ENCODE measurements around the gene VEGFA.

VEGFA gene

GRCh38 chr6:43763812-43764522 is 6.0 kb upstream of the VEGFA start:
- no peak for TF ChIP-seq PATZ1 (CRISPR knock-in tag; IDR thresholded peaks at IDR 0.05; ENCODE audit: borderline replicate concordance)
- TF ChIP-seq SNAI2 (CRISPR knock-in tag; IDR thresholded peaks at IDR 0.05): no peak
- TF ChIP-seq ESRRG (CRISPR knock-in tag; IDR thresholded peaks at IDR 0.05): no peak
- TF ChIP-seq ARNTL (CRISPR knock-in tag; IDR thresholded peaks at IDR 0.05; ENCODE audit: borderline replicate concordance, low read depth): no peak
- no peak for TF ChIP-seq CSDC2 (CRISPR knock-in tag; IDR thresholded peaks at IDR 0.05)
- no peak for TF ChIP-seq RARB (CRISPR knock-in tag; IDR thresholded peaks at IDR 0.05)
- TF ChIP-seq BACH2 (CRISPR knock-in tag; IDR thresholded peaks at IDR 0.05; ENCODE audit: borderline replicate concordance): no peak
- TF ChIP-seq ISL1 (CRISPR knock-in tag; IDR thresholded peaks at IDR 0.05): no peak
- no peak for TF ChIP-seq TCF4 (CRISPR knock-in tag; IDR thresholded peaks at IDR 0.05; ENCODE audit: borderline replicate concordance)
- no peak for TF ChIP-seq ZNF8 (CRISPR knock-in tag; IDR thresholded peaks at IDR 0.05)
- TF ChIP-seq ZC3H10 (CRISPR knock-in tag; IDR thresholded peaks at IDR 0.05): no peak
- TF ChIP-seq, protein P1, sequence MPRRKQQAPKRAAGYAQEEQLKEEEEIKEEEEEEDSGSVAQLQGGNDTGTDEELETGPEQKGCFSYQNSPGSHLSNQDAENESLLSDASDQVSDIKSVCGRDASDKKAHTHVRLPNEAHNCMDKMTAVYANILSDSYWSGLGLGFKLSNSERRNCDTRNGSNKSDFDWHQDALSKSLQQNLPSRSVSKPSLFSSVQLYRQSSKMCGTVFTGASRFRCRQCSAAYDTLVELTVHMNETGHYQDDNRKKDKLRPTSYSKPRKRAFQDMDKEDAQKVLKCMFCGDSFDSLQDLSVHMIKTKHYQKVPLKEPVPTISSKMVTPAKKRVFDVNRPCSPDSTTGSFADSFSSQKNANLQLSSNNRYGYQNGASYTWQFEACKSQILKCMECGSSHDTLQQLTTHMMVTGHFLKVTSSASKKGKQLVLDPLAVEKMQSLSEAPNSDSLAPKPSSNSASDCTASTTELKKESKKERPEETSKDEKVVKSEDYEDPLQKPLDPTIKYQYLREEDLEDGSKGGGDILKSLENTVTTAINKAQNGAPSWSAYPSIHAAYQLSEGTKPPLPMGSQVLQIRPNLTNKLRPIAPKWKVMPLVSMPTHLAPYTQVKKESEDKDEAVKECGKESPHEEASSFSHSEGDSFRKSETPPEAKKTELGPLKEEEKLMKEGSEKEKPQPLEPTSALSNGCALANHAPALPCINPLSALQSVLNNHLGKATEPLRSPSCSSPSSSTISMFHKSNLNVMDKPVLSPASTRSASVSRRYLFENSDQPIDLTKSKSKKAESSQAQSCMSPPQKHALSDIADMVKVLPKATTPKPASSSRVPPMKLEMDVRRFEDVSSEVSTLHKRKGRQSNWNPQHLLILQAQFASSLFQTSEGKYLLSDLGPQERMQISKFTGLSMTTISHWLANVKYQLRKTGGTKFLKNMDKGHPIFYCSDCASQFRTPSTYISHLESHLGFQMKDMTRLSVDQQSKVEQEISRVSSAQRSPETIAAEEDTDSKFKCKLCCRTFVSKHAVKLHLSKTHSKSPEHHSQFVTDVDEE (CRISPR knock-in tag; IDR thresholded peaks at IDR 0.05): no peak
- TF ChIP-seq PPARA (CRISPR knock-in tag; IDR thresholded peaks at IDR 0.05; ENCODE audit: borderline replicate concordance): no peak
- TF ChIP-seq, protein P2, sequence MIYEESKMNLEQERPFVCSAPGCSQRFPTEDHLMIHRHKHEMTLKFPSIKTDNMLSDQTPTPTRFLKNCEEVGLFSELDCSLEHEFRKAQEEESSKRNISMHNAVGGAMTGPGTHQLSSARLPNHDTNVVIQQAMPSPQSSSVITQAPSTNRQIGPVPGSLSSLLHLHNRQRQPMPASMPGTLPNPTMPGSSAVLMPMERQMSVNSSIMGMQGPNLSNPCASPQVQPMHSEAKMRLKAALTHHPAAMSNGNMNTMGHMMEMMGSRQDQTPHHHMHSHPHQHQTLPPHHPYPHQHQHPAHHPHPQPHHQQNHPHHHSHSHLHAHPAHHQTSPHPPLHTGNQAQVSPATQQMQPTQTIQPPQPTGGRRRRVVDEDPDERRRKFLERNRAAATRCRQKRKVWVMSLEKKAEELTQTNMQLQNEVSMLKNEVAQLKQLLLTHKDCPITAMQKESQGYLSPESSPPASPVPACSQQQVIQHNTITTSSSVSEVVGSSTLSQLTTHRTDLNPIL (CRISPR knock-in tag; IDR thresholded peaks at IDR 0.05; ENCODE audit: low read depth): no peak
- no peak for TF ChIP-seq TOX (CRISPR knock-in tag; IDR thresholded peaks at IDR 0.05; ENCODE audit: borderline replicate concordance)
- TF ChIP-seq ZNF70 (CRISPR knock-in tag; IDR thresholded peaks at IDR 0.05): no peak
- TF ChIP-seq OSR1 (CRISPR knock-in tag; IDR thresholded peaks at IDR 0.05): no peak
- ATAC-seq: no peak

DNA sequence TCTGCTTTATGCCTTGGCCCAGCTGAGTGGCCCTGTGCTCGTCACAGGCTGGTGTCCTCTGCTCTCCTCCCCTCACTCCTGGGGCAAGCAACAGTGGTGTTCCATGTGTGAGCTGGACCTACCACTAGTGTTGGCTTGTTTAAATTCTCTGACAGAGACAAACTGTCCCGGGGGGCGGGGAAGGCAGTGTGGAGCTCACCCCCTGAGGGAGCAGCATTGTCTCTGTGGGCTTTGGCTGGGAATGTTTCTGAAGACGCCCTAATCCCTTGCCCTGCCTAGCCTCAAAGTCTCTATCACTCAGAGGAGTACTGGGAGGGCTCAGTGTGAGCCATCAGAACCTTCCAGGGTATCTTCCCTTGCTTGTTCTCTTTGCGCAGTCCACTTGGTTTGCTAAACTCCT is 5.2 kb upstream of the VEGFA start:
- no peak for ATAC-seq
- TF ChIP-seq PPARA (CRISPR knock-in tag; IDR thresholded peaks at IDR 0.05; ENCODE audit: borderline replicate concordance) (no peak), ZC3H10 (CRISPR knock-in tag; IDR thresholded peaks at IDR 0.05) (no peak), OSR1 (CRISPR knock-in tag; IDR thresholded peaks at IDR 0.05) (no peak), TCF4 (CRISPR knock-in tag; IDR thresholded peaks at IDR 0.05; ENCODE audit: borderline replicate concordance) (no peak), RARB (CRISPR knock-in tag; IDR thresholded peaks at IDR 0.05) (no peak), ZNF8 (CRISPR knock-in tag; IDR thresholded peaks at IDR 0.05) (no peak), ZNF565 (CRISPR knock-in tag; conservative IDR thresholded peaks at IDR 0.05; ENCODE audit: low read depth) (no peak), ESRRG (CRISPR knock-in tag; IDR thresholded peaks at IDR 0.05) (no peak), PATZ1 (CRISPR knock-in tag; IDR thresholded peaks at IDR 0.05; ENCODE audit: borderline replicate concordance) (no peak), TOX (CRISPR knock-in tag; IDR thresholded peaks at IDR 0.05; ENCODE audit: borderline replicate concordance) (no peak), GLIS3 (CRISPR knock-in tag; IDR thresholded peaks at IDR 0.05) (no peak), SNAI2 (CRISPR knock-in tag; IDR thresholded peaks at IDR 0.05) (no peak)
- TF ChIP-seq, protein P1 (CRISPR knock-in tag; IDR thresholded peaks at IDR 0.05): no peak
- TF ChIP-seq, protein P3, sequence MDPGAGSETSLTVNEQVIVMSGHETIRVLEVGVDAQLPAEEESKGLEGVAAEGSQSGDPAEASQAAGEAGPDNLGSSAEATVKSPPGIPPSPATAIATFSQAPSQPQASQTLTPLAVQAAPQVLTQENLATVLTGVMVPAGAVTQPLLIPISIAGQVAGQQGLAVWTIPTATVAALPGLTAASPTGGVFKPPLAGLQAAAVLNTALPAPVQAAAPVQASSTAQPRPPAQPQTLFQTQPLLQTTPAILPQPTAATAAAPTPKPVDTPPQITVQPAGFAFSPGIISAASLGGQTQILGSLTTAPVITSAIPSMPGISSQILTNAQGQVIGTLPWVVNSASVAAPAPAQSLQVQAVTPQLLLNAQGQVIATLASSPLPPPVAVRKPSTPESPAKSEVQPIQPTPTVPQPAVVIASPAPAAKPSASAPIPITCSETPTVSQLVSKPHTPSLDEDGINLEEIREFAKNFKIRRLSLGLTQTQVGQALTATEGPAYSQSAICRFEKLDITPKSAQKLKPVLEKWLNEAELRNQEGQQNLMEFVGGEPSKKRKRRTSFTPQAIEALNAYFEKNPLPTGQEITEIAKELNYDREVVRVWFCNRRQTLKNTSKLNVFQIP (CRISPR knock-in tag; IDR thresholded peaks at IDR 0.05; ENCODE audit: borderline replicate concordance, low read depth): no peak

All from SK-N-SH treated with all-trans-retinoic acid at 6 μM for 48 hours (cell line).